Adrenal gland (tissue), 5 donors: ENCODE measurements around the gene DUS1L.

ENCODE experiments used
- POLR2A ChIP-seq, 2 donors: fragments of 450-650 bp; IDR thresholded peaks; one replicate each; pipeline ENCODE4 v1.6.1; 2017; ENCODE audit warnings: antibody characterized with exemption in 2 of 2, mild to moderate bottlenecking in 2 of 2, moderate library complexity in 1 of 2
- TF ChIP-seq, protein P1 (sequence below), 6 experiments: fragments of 450-650 bp in 4 of 6; fragments of 200-600 bp in 2 of 6; sonication (generic) in 1 of 6; IDR thresholded peaks; 1 replicate in 5 of 6; 2 replicates in 1 of 6; pipeline versions ENCODE4 v1.5.1 to v1.8.0; 2016 to 2021; ENCODE audit warnings: antibody characterized with exemption in 6 of 6, mild to moderate bottlenecking in 2 of 6, moderate library complexity in 1 of 6
- donor health status: DM: no; HTN: no; CAD: no.

GRCh38 chr17:82017612-82018151, 47.9 kb downstream of the DUS1L start:
- TF ChIP-seq, protein P1, sequence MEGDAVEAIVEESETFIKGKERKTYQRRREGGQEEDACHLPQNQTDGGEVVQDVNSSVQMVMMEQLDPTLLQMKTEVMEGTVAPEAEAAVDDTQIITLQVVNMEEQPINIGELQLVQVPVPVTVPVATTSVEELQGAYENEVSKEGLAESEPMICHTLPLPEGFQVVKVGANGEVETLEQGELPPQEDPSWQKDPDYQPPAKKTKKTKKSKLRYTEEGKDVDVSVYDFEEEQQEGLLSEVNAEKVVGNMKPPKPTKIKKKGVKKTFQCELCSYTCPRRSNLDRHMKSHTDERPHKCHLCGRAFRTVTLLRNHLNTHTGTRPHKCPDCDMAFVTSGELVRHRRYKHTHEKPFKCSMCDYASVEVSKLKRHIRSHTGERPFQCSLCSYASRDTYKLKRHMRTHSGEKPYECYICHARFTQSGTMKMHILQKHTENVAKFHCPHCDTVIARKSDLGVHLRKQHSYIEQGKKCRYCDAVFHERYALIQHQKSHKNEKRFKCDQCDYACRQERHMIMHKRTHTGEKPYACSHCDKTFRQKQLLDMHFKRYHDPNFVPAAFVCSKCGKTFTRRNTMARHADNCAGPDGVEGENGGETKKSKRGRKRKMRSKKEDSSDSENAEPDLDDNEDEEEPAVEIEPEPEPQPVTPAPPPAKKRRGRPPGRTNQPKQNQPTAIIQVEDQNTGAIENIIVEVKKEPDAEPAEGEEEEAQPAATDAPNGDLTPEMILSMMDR (IDR thresholded peaks at IDR 0.05): no peak
- TF ChIP-seq POLR2A (IDR thresholded peaks at IDR 0.05): no peak
